Cardiac fibroblast (primary cell): ENCODE measurements around the gene AIDA.
"Not testable (repeated sequence)": the region's sequence is repeated elsewhere in the genome, so short reads cannot be mapped to it uniquely, and the experiment has no call there.

ENCODE experiments used
- DNase-seq, 2 donors: peaks; one replicate each; pipeline versions ENCODE4 v3.0.0 to v3.0.0-alpha.2; 2010; ENCODE audit warnings: low read depth in 2 of 2
- H3K4me3 ChIP-seq, 2 donors: replicated peaks in 1 of 2; 1 replicate in 1 of 2; 2 replicates in 1 of 2; pipeline ENCODE4 v1.5.1; 2011; ENCODE audit warnings: low read depth in 2 of 2, low read length in 2 of 2, mild to moderate bottlenecking in 2 of 2, moderate library complexity in 1 of 2
- TF ChIP-seq, protein P1 (sequence below): IDR thresholded peaks from one replicate; pipeline ENCODE4 v1.5.1; 2011; ENCODE audit warnings: low read depth, mild to moderate bottlenecking, low read length, inconsistent platforms

AIDA gene

DNA sequence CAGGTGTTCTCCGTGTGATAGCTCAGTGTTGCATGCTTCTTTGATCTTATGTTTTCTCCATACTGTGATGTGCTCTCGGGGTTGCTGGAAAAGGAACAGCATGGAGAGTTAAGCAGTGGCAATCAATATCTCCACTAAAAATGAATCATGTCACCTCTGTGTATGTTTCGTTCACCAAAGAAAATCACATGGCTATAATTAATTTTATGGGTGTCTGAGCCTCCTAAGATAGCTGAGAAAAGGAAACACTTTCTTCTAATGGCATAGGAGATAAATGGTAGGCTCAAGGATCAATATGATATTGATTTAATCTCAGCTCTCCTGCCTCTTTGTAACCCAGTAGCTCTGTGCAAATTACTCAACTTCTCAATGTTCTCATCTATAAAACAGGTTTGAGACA is 39.0 kb upstream of the AIDA start:
- no peak for DNase-seq
- TF ChIP-seq, protein P1, sequence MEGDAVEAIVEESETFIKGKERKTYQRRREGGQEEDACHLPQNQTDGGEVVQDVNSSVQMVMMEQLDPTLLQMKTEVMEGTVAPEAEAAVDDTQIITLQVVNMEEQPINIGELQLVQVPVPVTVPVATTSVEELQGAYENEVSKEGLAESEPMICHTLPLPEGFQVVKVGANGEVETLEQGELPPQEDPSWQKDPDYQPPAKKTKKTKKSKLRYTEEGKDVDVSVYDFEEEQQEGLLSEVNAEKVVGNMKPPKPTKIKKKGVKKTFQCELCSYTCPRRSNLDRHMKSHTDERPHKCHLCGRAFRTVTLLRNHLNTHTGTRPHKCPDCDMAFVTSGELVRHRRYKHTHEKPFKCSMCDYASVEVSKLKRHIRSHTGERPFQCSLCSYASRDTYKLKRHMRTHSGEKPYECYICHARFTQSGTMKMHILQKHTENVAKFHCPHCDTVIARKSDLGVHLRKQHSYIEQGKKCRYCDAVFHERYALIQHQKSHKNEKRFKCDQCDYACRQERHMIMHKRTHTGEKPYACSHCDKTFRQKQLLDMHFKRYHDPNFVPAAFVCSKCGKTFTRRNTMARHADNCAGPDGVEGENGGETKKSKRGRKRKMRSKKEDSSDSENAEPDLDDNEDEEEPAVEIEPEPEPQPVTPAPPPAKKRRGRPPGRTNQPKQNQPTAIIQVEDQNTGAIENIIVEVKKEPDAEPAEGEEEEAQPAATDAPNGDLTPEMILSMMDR = no peak
- no peak overlapping the region for H3K4me3 ChIP-seq

DNA sequence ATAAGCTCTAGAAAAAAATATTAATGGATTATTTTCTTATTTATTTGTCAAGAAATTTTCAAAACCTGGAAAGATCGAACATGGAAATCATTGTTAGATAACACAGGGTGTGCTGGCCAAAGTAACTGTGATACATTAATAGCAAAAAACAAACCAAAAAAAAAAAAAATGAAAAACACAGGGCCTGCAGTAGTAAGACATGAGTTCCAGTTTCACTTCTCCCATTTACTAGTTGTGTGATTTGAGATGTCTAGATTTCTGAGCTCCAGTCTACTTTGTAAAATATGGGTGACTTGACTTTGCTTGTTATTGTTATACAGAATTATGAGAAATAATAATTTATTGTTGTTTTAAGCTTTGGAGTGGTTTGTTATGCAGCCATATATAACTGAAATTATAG is 38.4 kb upstream of the AIDA start:
- DNase-seq = no peak
- TF ChIP-seq, protein P1 = no peak
- H3K4me3 ChIP-seq = no peak overlapping the region

DNA sequence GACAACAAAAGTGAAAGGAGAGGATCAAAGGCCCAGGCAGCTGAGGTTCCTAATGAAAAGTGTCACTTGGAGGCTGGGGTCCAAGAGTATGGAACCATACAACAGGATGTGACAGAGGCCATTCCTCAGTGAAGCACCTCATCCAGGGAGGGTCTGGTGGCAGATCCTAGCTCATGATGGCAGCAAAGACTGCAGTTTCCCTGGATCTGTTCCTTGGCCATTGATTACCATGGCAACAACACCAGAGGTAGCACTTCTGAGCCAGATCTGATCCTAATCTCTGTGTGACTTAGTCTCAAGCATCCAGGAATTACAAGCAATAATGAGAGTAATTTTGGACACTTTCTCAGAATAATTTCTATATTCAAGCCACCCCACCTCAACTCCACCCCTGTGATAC is 37.6 kb upstream of the AIDA start:
- no peak for DNase-seq
- TF ChIP-seq, protein P1 = no peak
- H3K4me3 ChIP-seq = no peak overlapping the region

DNA sequence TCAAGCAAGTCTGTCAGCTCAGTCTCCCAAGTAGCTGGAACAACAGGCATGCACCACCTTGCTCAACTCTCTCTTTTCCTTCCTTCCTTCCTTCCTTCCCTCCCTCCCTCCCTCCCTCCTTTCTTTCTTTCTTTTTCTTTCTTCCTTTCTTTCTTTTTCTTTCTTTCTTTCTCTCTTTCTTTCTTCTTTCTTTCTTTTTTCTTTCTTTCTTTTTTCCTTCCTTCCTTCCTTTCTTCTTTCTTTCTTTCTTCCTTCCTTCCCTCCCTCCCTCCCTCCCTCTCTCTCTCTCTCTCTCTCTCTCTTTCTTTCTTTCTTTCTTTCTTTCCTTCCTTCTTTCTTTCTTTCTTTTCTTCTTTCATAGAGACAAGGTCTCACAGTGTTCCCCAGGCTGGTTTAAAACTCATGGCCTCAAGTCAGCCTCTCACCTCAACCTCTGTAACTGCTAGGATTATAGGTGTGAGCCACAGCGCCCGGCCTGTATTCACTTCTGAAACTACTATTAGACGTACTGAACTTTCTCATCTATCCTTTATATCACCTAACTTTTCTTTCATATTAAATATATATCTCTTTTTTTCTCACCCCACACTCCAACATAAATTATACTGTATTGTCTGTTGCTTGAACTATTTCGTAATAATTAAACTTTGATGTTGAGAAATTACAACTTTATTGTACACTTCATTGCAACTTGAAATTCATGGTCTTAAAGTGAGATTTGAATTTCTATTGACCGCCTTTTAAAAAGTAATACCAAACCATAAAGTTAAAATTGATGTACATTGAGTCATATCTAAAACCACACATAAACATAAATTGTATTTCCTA is 29.6 kb upstream of the AIDA start:
- not testable (repeated sequence) for DNase-seq, H3K4me3 ChIP-seq

DNA sequence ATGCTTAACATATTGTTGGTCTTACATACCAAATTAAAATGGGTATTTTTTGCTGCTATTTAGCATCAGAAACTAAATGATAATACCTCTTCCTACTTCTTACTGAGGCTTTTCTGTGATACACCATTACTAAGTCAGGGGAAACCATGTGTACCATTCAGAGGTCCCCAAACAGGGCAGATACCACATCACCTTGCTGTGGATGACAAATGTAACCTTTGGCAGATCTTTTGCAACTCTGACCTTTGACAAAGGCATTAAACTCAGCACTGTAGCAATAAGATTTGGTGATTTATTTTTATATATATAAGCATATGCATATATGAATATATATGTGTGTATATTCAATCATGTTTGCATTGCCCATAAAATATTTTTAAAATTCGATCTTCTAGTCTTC is 27.6 kb upstream of the AIDA start:
- no peak for DNase-seq
- H3K4me3 ChIP-seq = no peak overlapping the region
- TF ChIP-seq, protein P1 = no peak

DNA sequence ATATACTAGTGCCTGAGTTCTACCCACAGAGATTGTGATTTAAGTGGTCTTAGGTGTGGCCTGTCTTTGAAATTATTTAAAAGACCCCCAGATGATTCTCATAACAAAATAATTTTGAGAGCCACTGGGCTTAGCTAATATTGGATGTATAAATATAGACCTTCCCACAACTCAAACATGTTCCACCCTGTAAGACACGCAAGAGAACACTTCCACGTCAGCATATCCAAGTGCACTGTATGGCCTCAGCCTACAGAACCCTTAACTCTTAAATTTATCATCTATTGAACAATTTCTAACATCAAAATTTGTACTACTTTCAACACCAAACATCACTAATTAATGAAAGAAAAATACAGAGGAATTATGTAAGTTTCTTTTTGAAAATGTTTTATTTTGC is 27.2 kb upstream of the AIDA start:
- TF ChIP-seq, protein P1 = no peak
- DNase-seq = no peak
- H3K4me3 ChIP-seq = no peak overlapping the region

DNA sequence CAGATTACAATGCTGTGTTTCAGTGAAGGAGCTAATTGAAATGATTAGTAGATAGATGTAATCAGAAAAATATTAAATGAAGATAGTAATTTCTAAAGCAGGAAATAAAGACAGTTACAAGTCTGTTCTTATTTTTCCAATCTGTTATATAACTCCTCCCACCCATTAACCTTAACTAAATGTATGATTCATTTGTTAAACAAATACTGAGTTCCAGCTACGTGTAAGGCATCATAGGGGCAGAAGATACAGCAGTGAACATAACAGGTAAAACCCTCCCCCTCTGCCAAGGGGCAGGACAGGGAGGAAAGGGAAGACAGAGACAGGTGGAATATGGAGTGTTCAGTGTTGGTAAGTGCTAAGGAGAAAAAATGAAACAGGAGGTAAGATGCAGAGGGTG is 24.7 kb upstream of the AIDA start, which contains the start of gene FAM177B:
TSS of gene FAM177B (plus strand) at position 231 of the 400 bp plus-strand sequence. CDS start 9,344 bp downstream, outside the sequence.
- no peak for DNase-seq
- TF ChIP-seq, protein P1 = no peak
- H3K4me3 ChIP-seq = no peak within 1 kb of the TSS
